ENCODE measurements around the gene CFAP20DC.

Gene CFAP20DC

DNA sequence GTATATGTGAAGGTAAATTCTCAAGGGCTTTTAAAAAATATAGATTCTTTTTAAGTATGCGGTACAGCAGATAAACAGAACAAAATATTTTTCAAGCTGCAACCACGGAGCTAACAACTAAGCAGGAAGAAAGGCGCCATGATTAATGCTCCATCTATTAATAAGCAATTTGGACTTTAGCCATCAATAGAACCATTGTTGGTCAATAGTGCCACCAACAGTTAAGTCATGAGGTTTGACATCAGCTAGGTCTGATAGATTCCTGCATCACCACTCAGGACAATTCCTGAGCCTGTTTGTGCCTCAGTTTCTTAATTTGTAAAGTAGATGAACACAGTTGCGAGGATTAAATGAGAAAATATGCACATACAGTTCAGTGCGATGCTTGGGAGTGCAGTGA is 318.2 kb downstream of the CFAP20DC start:
- DNase-seq (ENCODE audit: low read depth): no peak
- no peak overlapping the region for H3K4me3 ChIP-seq (ENCODE audit: low read depth, low read length)
- TF ChIP-seq MYC (IDR thresholded peaks at IDR 0.05; ENCODE audit: low read depth, low read length) (no peak), POLR2A (IDR thresholded peaks at IDR 0.05; ENCODE audit: extremely low read depth, insufficient read length) (no peak)
- TF ChIP-seq, protein P1, sequence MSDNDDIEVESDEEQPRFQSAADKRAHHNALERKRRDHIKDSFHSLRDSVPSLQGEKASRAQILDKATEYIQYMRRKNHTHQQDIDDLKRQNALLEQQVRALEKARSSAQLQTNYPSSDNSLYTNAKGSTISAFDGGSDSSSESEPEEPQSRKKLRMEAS (IDR thresholded peaks at IDR 0.05; ENCODE audit: low read depth, low read length): no peak
- TF ChIP-seq, protein P2, sequence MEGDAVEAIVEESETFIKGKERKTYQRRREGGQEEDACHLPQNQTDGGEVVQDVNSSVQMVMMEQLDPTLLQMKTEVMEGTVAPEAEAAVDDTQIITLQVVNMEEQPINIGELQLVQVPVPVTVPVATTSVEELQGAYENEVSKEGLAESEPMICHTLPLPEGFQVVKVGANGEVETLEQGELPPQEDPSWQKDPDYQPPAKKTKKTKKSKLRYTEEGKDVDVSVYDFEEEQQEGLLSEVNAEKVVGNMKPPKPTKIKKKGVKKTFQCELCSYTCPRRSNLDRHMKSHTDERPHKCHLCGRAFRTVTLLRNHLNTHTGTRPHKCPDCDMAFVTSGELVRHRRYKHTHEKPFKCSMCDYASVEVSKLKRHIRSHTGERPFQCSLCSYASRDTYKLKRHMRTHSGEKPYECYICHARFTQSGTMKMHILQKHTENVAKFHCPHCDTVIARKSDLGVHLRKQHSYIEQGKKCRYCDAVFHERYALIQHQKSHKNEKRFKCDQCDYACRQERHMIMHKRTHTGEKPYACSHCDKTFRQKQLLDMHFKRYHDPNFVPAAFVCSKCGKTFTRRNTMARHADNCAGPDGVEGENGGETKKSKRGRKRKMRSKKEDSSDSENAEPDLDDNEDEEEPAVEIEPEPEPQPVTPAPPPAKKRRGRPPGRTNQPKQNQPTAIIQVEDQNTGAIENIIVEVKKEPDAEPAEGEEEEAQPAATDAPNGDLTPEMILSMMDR (IDR thresholded peaks at IDR 0.05; ENCODE audit: low read depth, low read length): no peak

DNA sequence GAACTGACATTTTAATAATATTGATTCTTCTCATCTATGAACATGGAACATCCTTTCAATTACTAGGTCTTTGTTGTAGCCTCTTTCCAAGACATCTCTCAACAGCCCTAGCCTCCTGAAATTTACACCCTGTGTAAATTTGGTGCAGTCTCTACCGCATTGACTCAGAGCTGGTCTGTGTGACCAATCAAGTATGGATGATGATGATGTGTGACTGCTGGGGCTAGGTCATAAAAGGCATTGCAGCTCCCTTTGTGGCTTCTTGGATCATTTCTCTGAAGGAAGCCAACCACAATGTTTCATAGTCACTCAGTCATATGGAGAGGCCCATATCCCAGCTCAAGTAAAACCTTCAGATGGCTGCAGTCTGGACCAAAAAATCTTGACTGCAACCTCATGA is 321.1 kb downstream of the CFAP20DC start:
- DNase-seq (ENCODE audit: low read depth): no peak
- TF ChIP-seq, protein P1 (IDR thresholded peaks at IDR 0.05; ENCODE audit: low read depth, low read length): no peak
- TF ChIP-seq MYC (IDR thresholded peaks at IDR 0.05; ENCODE audit: low read depth, low read length) (no peak), POLR2A (IDR thresholded peaks at IDR 0.05; ENCODE audit: extremely low read depth, insufficient read length) (no peak)
- TF ChIP-seq, protein P2 (IDR thresholded peaks at IDR 0.05; ENCODE audit: low read depth, low read length): no peak
- H3K4me3 ChIP-seq (ENCODE audit: low read depth, low read length): no peak overlapping the region

DNA sequence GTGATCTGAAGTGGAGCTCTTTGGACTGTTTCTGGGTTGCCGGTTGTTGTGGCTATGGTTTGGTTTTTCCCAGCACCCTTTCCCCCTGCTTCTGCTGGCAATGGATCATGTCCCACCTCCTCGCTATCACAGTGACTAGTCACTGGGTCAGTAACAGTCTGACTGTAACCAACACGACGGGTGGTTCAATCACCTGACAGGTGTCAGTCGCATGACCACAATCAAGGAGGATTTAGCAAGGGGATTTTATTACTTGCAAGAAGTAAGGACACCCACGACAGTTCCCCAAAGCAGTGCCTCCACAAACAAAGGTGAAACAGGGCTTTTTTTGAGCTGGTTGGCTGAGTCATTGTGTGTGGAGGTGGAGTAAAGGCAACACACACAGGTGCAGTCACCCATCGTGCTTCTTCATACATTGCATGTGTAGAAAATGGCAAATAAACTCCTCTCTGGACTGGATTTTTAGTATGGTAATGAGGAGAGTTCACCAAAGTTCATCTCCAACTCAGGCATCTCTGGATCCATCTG is 324.4 kb downstream of the CFAP20DC start:
- TF ChIP-seq MYC (IDR thresholded peaks at IDR 0.05; ENCODE audit: low read depth, low read length) (no peak), POLR2A (IDR thresholded peaks at IDR 0.05; ENCODE audit: extremely low read depth, insufficient read length) (no peak)
- TF ChIP-seq, protein P2 (IDR thresholded peaks at IDR 0.05; ENCODE audit: low read depth, low read length): no peak
- TF ChIP-seq, protein P1 (IDR thresholded peaks at IDR 0.05; ENCODE audit: low read depth, low read length): no peak
- no peak overlapping the region for H3K4me3 ChIP-seq (ENCODE audit: low read depth, low read length)
- DNase-seq (ENCODE audit: low read depth): no peak

DNA sequence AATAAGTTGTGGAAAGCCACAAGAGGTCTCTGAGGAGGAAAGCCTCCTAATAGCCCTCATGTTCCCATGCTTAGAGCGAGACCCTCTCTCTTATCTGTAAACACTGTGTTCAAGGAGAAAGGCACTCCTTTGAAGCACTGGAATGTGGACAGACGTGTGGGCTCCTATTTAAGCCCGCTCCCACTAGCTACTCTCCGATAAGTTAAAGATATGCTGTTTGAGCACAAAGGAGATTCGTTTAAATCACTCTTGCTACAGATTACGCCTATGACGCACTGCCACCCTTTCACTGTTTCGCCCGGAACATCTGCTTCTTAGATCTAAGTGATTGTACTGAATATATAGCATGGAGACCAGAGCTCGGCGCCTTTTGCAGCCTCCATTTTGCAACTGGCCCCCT is 325.5 kb downstream of the CFAP20DC start:
- H3K4me3 ChIP-seq (ENCODE audit: low read depth, low read length): no peak overlapping the region
- DNase-seq (ENCODE audit: low read depth): no peak
- TF ChIP-seq, protein P1 (IDR thresholded peaks at IDR 0.05; ENCODE audit: low read depth, low read length): no peak
- TF ChIP-seq MYC (IDR thresholded peaks at IDR 0.05; ENCODE audit: low read depth, low read length) (no peak), POLR2A (IDR thresholded peaks at IDR 0.05; ENCODE audit: extremely low read depth, insufficient read length) (no peak)
- TF ChIP-seq, protein P2 (IDR thresholded peaks at IDR 0.05; ENCODE audit: low read depth, low read length): no peak

DNA sequence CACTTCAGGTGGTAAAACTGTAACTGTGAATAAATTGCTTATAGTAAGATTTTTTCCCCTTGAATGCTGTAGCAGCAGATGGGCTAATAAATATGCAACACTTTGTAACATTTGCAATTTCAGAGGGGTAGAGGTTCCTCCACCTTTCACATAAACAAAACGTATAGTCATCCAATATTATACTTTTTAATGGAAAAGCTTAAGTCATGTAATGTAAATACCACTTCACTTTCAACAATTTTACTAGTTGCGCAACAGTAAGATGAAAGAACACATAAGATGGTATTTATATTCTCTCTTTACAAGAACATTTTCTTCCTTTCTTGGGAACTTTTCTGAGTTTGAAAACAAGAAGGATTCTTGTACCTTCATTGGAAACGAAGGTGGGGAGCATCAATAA is 326.7 kb downstream of the CFAP20DC start:
- no peak for DNase-seq (ENCODE audit: low read depth)
- no peak overlapping the region for H3K4me3 ChIP-seq (ENCODE audit: low read depth, low read length)
- TF ChIP-seq POLR2A (IDR thresholded peaks at IDR 0.05; ENCODE audit: extremely low read depth, insufficient read length) (no peak), MYC (IDR thresholded peaks at IDR 0.05; ENCODE audit: low read depth, low read length) (no peak)
- TF ChIP-seq, protein P2 (IDR thresholded peaks at IDR 0.05; ENCODE audit: low read depth, low read length): no peak
- TF ChIP-seq, protein P1 (IDR thresholded peaks at IDR 0.05; ENCODE audit: low read depth, low read length): no peak
